DOHH2 (cell line): ENCODE results near the gene PIGO.

ENCODE experiments used
- CTCF ChIP-seq: fragments of 200-600 bp; sonication (generic); IDR thresholded peaks from one replicate; pipeline ENCODE4 v1.5.1; 2014; ENCODE audit warnings: antibody characterized with exemption, mild to moderate bottlenecking, low read depth, low read length; ENCODE audit not compliant: poor library complexity, severe bottlenecking
- EZH2phosphoT487 ChIP-seq: fragments of 200-600 bp; sonication (generic); IDR thresholded peaks from 2 replicates; pipeline ENCODE4 v1.6.1; 2017; ENCODE audit warnings: borderline replicate concordance, mild to moderate bottlenecking, antibody characterized with exemption, low read length, moderate library complexity, mixed read lengths

DNA sequence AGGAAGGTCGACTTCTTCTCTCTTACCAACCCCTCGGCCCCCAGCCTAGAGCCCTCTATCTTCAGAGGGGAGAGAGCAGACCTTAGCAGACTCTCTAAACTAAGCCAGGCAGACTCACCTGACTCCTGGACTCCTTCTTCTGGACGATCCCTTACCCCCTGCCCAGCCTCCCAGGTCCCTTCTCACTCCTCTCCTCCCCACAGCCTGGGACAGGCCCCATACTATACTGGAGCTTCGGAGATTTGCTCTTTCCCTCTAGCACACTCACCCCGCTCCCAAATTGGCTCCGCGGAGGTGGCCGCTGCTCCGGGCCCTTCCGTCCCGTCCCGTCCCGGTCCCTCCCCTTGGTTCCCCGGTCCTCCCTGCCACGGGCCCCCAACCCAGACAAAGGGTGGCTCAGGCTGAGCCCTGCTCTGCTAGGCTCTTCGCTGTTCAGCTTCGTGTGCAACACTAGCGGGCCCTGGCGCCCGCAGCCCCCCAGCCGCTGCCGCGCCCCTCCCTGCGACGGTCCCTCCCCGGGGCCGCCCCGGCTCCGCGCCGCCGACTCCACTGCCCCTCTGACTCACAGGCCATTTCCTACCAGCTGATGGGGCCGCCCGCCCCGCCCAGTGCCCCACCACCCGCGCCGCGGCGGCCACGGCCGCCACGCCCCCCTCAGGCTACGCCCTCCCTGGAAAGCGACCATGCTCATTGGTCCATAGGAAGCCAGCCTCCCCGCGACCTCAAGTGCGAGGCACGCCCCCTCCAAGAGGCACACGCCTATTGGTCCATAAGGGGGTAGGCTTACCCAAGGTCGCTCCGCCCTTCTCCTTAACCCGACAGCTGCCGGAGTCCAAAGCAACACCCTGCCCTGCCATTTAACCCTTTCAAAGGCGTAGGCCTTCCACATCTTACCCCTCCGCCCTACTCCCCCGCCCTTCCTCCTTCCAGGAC is 14.9 kb upstream of the PIGO start:
- TF ChIP-seq EZH2phosphoT487 (no peak), CTCF (no peak)
